Measurements from ENCODE around the gene RHOF. TPM values are rescaled to one million over a fixed set of nuclear protein-coding genes. Genes with fewer than 3 reads are reported as not detected.

Gene RHOF
- total and polyA plus RNA-seq, 2 of the 13 experiments (the other 11 are each of a cell fraction or from before 2014, with no cell fraction given), result 14.6 to 32.2 TPM

GRCh38 chr12:121802485-121802842 lies 9.0 kb upstream of the RHOF start:
- TSS peak; percentile 92 for BruUV-seq (replicated peaks)
- H3K27me3 ChIP-seq (ENCODE audit: control insufficient read depth in 1 of 2, insufficient read depth in 2 of 2, low read length in 2 of 2), result no peaks in the 10 kb centered on the region; a peak in 1 of 5 replicates
- DNase-seq (ENCODE audit: low spot score) (no peak), ATAC-seq (no peak), FAIRE-seq (no peak)
- POLR2A ChIA-PET, result interaction anchor here (0.6 to 14.5 kb wide), 16 partner anchors 4 to 830 kb away, joined by 3 to 393 read pairs (median 6); partner anchors contain the start of genes HPD, PSMD9, RHOF and SETD1B
- peak overlapping the region; percentile 98 for H3K9ac ChIP-seq (ENCODE audit: insufficient read depth, low read depth, low read length)
- 0 out of 2 replicates have a peak, but pooled peaks cover 2% of the 10 kb centered on the region for H4K20me1 ChIP-seq (ENCODE audit: insufficient read depth, low read length)
- peaks cover 0 to under 1% of the 10 kb centered on the region in 2 experiments; a peak in 1 of 5 replicates for H3K36me3 ChIP-seq (replicated peaks in 1 of 2; ENCODE audit: control insufficient read depth in 1 of 2, insufficient read depth in 2 of 2, low read length in 2 of 2)
- in situ Hi-C loops (cut with HindIII; ENCODE audit: extremely low pct_ligation_motif_present, low pct_unique_long_range_greater_than_20kb), result no loop called here
- H3K4me2 ChIP-seq (ENCODE audit: low read depth, low read length), result peak overlapping the region; percentile 96
- H3K79me2 ChIP-seq (ENCODE audit: insufficient read depth, low read length), result peaks cover 62% of the 10 kb centered on the region
- H3K4me1 ChIP-seq (ENCODE audit: insufficient read depth, low read length), result peaks cover 44% of the 10 kb centered on the region
- WGBS (ENCODE audit: low lambda C conversion rate), result 0% methylated on average over 1 of the region's 1 CpG
- intact Hi-C loops (cut with micrococcal nuclease; ENCODE audit: unreplicated experiment), result no loop called here
- H2AFZ ChIP-seq (ENCODE audit: low read length), result no peak overlapping the region
- H3K9me3 ChIP-seq (ENCODE audit: low read length), result no peaks in the 10 kb centered on the region
- peak overlapping the region; percentile 71 to 80 (median 79) for H3K4me3 ChIP-seq (replicated peaks in 1 of 3; ENCODE audit: insufficient read depth in 1 of 3, low read depth in 2 of 3, low read length in 3 of 3)
- peak overlapping the region; percentile 99 for H3K27ac ChIP-seq (ENCODE audit: extremely low read length, insufficient read depth, low read length)
- CTCF ChIA-PET (ENCODE audit: low intra/inter-chr PET ratio, low total read pairs), result no interaction called here
- no peak for TF ChIP-seq ARNT2 (CRISPR knock-in tag; IDR thresholded peaks at IDR 0.05; ENCODE audit: low read depth)
- TF ChIP-seq ZFAT (CRISPR knock-in tag; conservative IDR thresholded peaks at IDR 0.05), result 0 out of 2 replicates have a peak, but pooled peaks have one; percentile 37
- no peak for TF ChIP-seq YY1 (IDR thresholded peaks at IDR 0.05; ENCODE audit: insufficient read depth, insufficient replicate concordance, low read depth, low read length)
- no peak for TF ChIP-seq THRA (CRISPR knock-in tag; IDR thresholded peaks at IDR 0.05; ENCODE audit: borderline replicate concordance)
- no peak for TF ChIP-seq ZNF138 (CRISPR knock-in tag; IDR thresholded peaks at IDR 0.05; ENCODE audit: low read depth)
- no peak for TF ChIP-seq CBX2 (IDR thresholded peaks at IDR 0.05; ENCODE audit: low read depth, low read length)
- TF ChIP-seq CBX2 (CRISPR knock-in tag; IDR thresholded peaks at IDR 0.05; ENCODE audit: low read depth), result no peak
- TF ChIP-seq ZNF674 (CRISPR knock-in tag; IDR thresholded peaks at IDR 0.05; ENCODE audit: low read depth), result no peak
- no peak for TF ChIP-seq ZNF577 (CRISPR knock-in tag; IDR thresholded peaks at IDR 0.05; ENCODE audit: borderline replicate concordance, low read depth)
- no peak for TF ChIP-seq MAFF (IDR thresholded peaks at IDR 0.05; ENCODE audit: low read depth, low read length)
- TF ChIP-seq ZNF33A (CRISPR knock-in tag; IDR thresholded peaks at IDR 0.05; ENCODE audit: borderline replicate concordance), result no peak
- TF ChIP-seq REST (IDR thresholded peaks at IDR 0.05; ENCODE audit: borderline replicate concordance in 1 of 2, low read depth in 1 of 2, low read length in 2 of 2), result no peak
- peak; percentile 63 for TF ChIP-seq RBFOX2 (IDR thresholded peaks at IDR 0.05; ENCODE audit: low read depth, low read length)
- 0 out of 2 replicates have a peak, but pooled peaks have one; percentile 48 for TF ChIP-seq ZNF800 (CRISPR knock-in tag; IDR thresholded peaks at IDR 0.05)
- TF ChIP-seq CC2D1A (CRISPR knock-in tag; IDR thresholded peaks at IDR 0.05), result no peak
- no peak for TF ChIP-seq MEIS1 (CRISPR knock-in tag; IDR thresholded peaks at IDR 0.05; ENCODE audit: borderline replicate concordance)
- peak; percentile 24; the same call in 1 of the 2 replicates for TF ChIP-seq KDM5A (IDR thresholded peaks at IDR 0.05; ENCODE audit: borderline replicate concordance, low read length)
- no peak for TF ChIP-seq ZNF780A (CRISPR knock-in tag; IDR thresholded peaks at IDR 0.05)

Measured in HepG2 (cell line).